HepG2 (cell line): ENCODE measurements around the gene ADM5. TPM values are rescaled to one million over a fixed set of nuclear protein-coding genes. Genes with fewer than 3 reads are reported as not detected.

Source experiments
- ATAC-seq: fragments of 200-7000 bp; cut with Tn5 transposase; 3 replicates; pipeline ENCODE4 v1.9.1; 2020; ENCODE audit warnings: mild to moderate bottlenecking, moderate library complexity
- BruUV-seq: library from RNA; stranded (reverse); fragments of 400-500 nt; replicated peaks from 2 replicates; lab custom pipeline; 2021; lab: Mats Ljungman, UMichigan
- CTCF ChIA-PET: fragments of 300-600 bp; formaldehyde crosslinking; extraction: SDS; loops from one replicate; lab custom pipeline; 2021; ENCODE audit warnings: low total read pairs, inconsistent platforms, low intra/inter-chr PET ratio; lab: Yijun Ruan, JAX
- POLR2A ChIA-PET: fragments of 350-600 bp; sonication (Branson Sonifier 250); formaldehyde crosslinking; loops from one replicate; lab custom pipeline; 2020; ENCODE audit warnings: antibody characterized with exemption, inconsistent platforms; lab: Yijun Ruan, JAX
- DNase-seq: peaks from one replicate; pipeline ENCODE4 v3.0.0-alpha.2; 2015; ENCODE audit warnings: low spot score
- FAIRE-seq: peaks from 3 replicates; lab custom pipeline; 2011; peaks lifted over from hg19 to GRCh38; lab: Jason Lieb, UNC
- H2AFZ ChIP-seq: one replicate; pipeline ENCODE4 v1.6.1; 2011; ENCODE audit warnings: low read length, inconsistent platforms
- H3K27ac ChIP-seq: fragments of 300-600 bp; 3 replicates; pipeline ENCODE4 v1.8.0; 2011; ENCODE audit warnings: mixed run types, mild to moderate bottlenecking, mixed read lengths, low read length, inconsistent platforms; ENCODE audit not compliant: insufficient read depth; ENCODE audit errors: extremely low read length
- H3K27me3 ChIP-seq, 2 experiments: fragments of 200-600 bp in 1 of 2; 2 replicates in 1 of 2; 3 replicates in 1 of 2; pipeline versions ENCODE4 v1.6.0 to v1.8.0; 2011; ENCODE audit warnings: low read length in 2 of 2, mild to moderate bottlenecking in 2 of 2, moderate library complexity in 2 of 2, inconsistent platforms in 1 of 2; ENCODE audit not compliant: insufficient read depth in 2 of 2, control insufficient read depth in 1 of 2
- H3K36me3 ChIP-seq, 2 experiments: fragments of 200-600 bp in 1 of 2; replicated peaks in 1 of 2; 2 replicates in 1 of 2; 3 replicates in 1 of 2; pipeline versions ENCODE4 v1.5.1 to v1.8.0; 2011; ENCODE audit warnings: low read length in 2 of 2, inconsistent platforms in 1 of 2; ENCODE audit not compliant: insufficient read depth in 2 of 2, control insufficient read depth in 1 of 2
- H3K4me1 ChIP-seq: 2 replicates; pipeline ENCODE4 v1.5.1; 2012; ENCODE audit warnings: low read length, inconsistent platforms; ENCODE audit not compliant: insufficient read depth
- H3K4me2 ChIP-seq: 2 replicates; pipeline ENCODE4 v1.6.0; 2011; ENCODE audit warnings: low read depth, low read length, inconsistent platforms
- H3K4me3 ChIP-seq, 3 experiments: fragments of 200-600 bp in 1 of 3; sonication (generic), shearing (Covaris generic) in 1 of 3; replicated peaks in 1 of 3; 2 replicates each; pipeline ENCODE4 v1.5.1; 2011 to 2016; ENCODE audit warnings: low read length in 3 of 3, inconsistent platforms in 2 of 3, low read depth in 2 of 3, mild to moderate bottlenecking in 2 of 3, control low read depth in 1 of 3, mixed read lengths in 1 of 3; ENCODE audit not compliant: insufficient read depth in 1 of 3
- H3K79me2 ChIP-seq: one replicate; pipeline ENCODE4 v1.6.1; 2011; ENCODE audit warnings: low read length, inconsistent platforms; ENCODE audit not compliant: insufficient read depth
- H3K9ac ChIP-seq: 2 replicates; pipeline ENCODE4 v1.6.0; 2011; ENCODE audit warnings: mild to moderate bottlenecking, low read depth, low read length, inconsistent platforms; ENCODE audit not compliant: insufficient read depth
- H3K9me3 ChIP-seq: 2 replicates; pipeline ENCODE4 v1.5.1; 2012; ENCODE audit warnings: mild to moderate bottlenecking, low read length
- H4K20me1 ChIP-seq: 2 replicates; pipeline ENCODE4 v1.6.0; 2011; ENCODE audit warnings: inconsistent platforms, mild to moderate bottlenecking, low read length, moderate library complexity; ENCODE audit not compliant: insufficient read depth
- KDM5B ChIP-seq: sonication (generic); formaldehyde crosslinking; IDR thresholded peaks from 2 replicates; pipeline ENCODE4 v1.4.0; 2020; ENCODE audit warnings: missing genetic modification reagents, mild to moderate bottlenecking, borderline replicate concordance
- TAF1 ChIP-seq: sonication (generic); formaldehyde crosslinking; IDR thresholded peaks from 2 replicates; pipeline ENCODE4 v1.4.0; 2020; ENCODE audit warnings: missing genetic modification reagents
- ZFYVE20 ChIP-seq: sonication (generic); formaldehyde crosslinking; IDR thresholded peaks from 2 replicates; pipeline ENCODE4 v1.8.0; 2023; ENCODE audit warnings: low read depth, mild to moderate bottlenecking, moderate library complexity, missing genetic modification reagents, borderline replicate concordance
- ZNF724P ChIP-seq: sonication (generic); formaldehyde crosslinking; IDR thresholded peaks from 2 replicates; pipeline ENCODE4 v1.8.0; 2022; ENCODE audit warnings: missing genetic modification reagents, borderline replicate concordance
- ZNF766 ChIP-seq: sonication (generic); formaldehyde crosslinking; IDR thresholded peaks from 2 replicates; pipeline ENCODE4 v1.5.0; 2020; ENCODE audit warnings: missing genetic modification reagents, borderline replicate concordance
- ZNF770 ChIP-seq: sonication (generic); formaldehyde crosslinking; IDR thresholded peaks from 2 replicates; pipeline ENCODE4 v1.5.0; 2020; ENCODE audit warnings: mild to moderate bottlenecking, missing genetic modification reagents
- WGBS: methylation state at CpG from one replicate; pipeline ENCODE4 v1.1.6; 2017; ENCODE audit warnings: low lambda C conversion rate; 5-methylcytosine and 5-hydroxymethylcytosine counted together
- in situ Hi-C: cut with HindIII; loops from 2 replicates; pipeline ENCODE4 v1.10.0; 2017; ENCODE audit warnings: low pct_unique_long_range_greater_than_20kb; ENCODE audit not compliant: extremely low pct_ligation_motif_present
- intact Hi-C: fragments of 100-400 bp; cut with micrococcal nuclease; formaldehyde crosslinking; loops from one replicate; pipeline ENCODE4 v1.10.0; 2022; ENCODE audit not compliant: unreplicated experiment
- polyA plus RNA-seq, 8 experiments: library from polyadenylated mRNA; depleted of rRNA in 3 of 8; stranded (reverse) in 7 of 8; unstranded in 1 of 8; fragments of >200 nt; fragmentation: Illumina TruSeq in 4 of 8; extraction: Trizol in 4 of 8; gene quantifications; 2 replicates each; pipeline versions ENCODE4 v1.2.1 to v1.2.3, GENCODE V29; 2011 to 2016; ENCODE audit warnings: low read depth in 4 of 8, missing spikeins in 1 of 8, mixed read lengths in 1 of 8; ENCODE audit not compliant: insufficient read depth in 1 of 8
- total RNA-seq, 5 experiments: library from RNA; depleted of rRNA; stranded (reverse); fragments of >200 nt; fragmentation: Illumina TruSeq; extraction: Trizol; gene quantifications; 2 replicates each; pipeline ENCODE4 v1.2.3, GENCODE V29; 2016; ENCODE audit warnings: low read depth in 1 of 5
- TF ChIP-seq, protein P1 (sequence below): sonication (generic); formaldehyde crosslinking; IDR thresholded peaks from 2 replicates; pipeline ENCODE4 v1.4.0; 2020; ENCODE audit warnings: missing genetic modification reagents, borderline replicate concordance

The ADM5 gene
- total and polyA plus RNA-seq, 2 of the 13 experiments (the other 11 are each of a cell fraction or from before 2014, with no cell fraction given) = 2.7 to 4.1 TPM

DNA sequence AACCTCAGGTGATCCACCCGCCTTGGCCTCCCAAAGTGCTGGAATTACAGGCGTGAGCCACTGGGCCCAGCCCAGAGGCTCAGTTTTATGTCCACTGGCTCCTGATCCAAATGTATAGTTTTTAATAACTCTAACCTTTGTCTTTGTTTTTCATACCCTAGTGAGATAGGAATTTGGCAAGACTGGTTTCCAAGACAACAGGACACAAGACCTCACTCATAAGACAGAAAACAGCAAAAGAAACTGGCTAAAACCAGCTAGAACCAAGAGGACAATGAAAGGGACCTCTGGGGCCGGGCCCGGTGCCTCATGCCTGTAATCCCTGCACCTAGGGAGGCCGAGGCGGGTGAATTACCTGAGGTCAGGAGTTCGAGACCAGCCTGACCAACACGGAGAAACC, 29.1 kb downstream of the ADM5 start:
- 95% methylated on average over 7 of the region's 8 CpGs for whole genome bisulfite sequencing
- ATAC-seq = no peak
- BruUV-seq = no TSS peak
- ChIA-PET CTCF (no interaction called here), POLR2A (interaction anchor here (1.5 kb wide), 1 partner anchor 132 kb away, joined by 6 read pairs; the partner anchor contains the start of gene PTOV1)
- no peaks in the 10 kb centered on the region for H3K9me3 ChIP-seq
- peak overlapping the region; percentile 70; the same call in 1 of the 2 replicates for H3K4me2 ChIP-seq
- no peaks in the 10 kb centered on the region for H3K36me3 ChIP-seq
- peaks cover 8% of the 10 kb centered on the region; the same call in 1 of the 2 replicates for H3K4me1 ChIP-seq
- H3K79me2 ChIP-seq = no peaks in the 10 kb centered on the region
- FAIRE-seq = no peak
- intact Hi-C loops (no loop called here), in situ Hi-C loops (no loop called here)
- no peak overlapping the region for H3K9ac ChIP-seq
- H4K20me1 ChIP-seq = no peaks in the 10 kb centered on the region
- no peaks in the 10 kb centered on the region for H3K27me3 ChIP-seq
- DNase-seq = no peak
- H3K4me3 ChIP-seq = no peak overlapping the region
- no peak overlapping the region for H3K27ac ChIP-seq
- no peak overlapping the region for H2AFZ ChIP-seq
- TF ChIP-seq, protein P1, sequence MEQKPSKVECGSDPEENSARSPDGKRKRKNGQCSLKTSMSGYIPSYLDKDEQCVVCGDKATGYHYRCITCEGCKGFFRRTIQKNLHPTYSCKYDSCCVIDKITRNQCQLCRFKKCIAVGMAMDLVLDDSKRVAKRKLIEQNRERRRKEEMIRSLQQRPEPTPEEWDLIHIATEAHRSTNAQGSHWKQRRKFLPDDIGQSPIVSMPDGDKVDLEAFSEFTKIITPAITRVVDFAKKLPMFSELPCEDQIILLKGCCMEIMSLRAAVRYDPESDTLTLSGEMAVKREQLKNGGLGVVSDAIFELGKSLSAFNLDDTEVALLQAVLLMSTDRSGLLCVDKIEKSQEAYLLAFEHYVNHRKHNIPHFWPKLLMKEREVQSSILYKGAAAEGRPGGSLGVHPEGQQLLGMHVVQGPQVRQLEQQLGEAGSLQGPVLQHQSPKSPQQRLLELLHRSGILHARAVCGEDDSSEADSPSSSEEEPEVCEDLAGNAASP (CRISPR knock-in tag) = no peak
- TF ChIP-seq KDM5B (CRISPR knock-in tag) = no peak
- no peak for TF ChIP-seq TAF1 (CRISPR knock-in tag)
- no peak for TF ChIP-seq ZNF766 (CRISPR knock-in tag)
- no peak for TF ChIP-seq ZNF724P
- no peak for TF ChIP-seq ZNF770 (CRISPR knock-in tag)
- no peak for TF ChIP-seq ZFYVE20 (CRISPR knock-in tag)
